GM19328 (cell line): ENCODE measurements around the gene ROBO1.

Source experiments
- ATAC-seq: cut with Tn5 transposase; IDR thresholded peaks from one replicate; pipeline ENCODE4 v1.9.1; 2021; ENCODE audit warnings: mild to moderate bottlenecking, moderate library complexity; ENCODE audit not compliant: unreplicated experiment

The ROBO1 gene

GRCh38 chr3:79385211-79385610 is 382.6 kb downstream of the ROBO1 start:
- no peak for ATAC-seq

- no peak for ATAC-seq
Measured at GRCh38 chr3:79383402-79384012, 384.3 kb downstream of the ROBO1 start.

GRCh38 chr3:79380581-79380980 is 387.2 kb downstream of the ROBO1 start:
- ATAC-seq = no peak

- ATAC-seq = no peak
Measured at GRCh38 chr3:79378064-79378463, 389.7 kb downstream of the ROBO1 start.

GRCh38 chr3:79369306-79369705 is 398.5 kb downstream of the ROBO1 start:
- ATAC-seq = no peak

GRCh38 chr3:79368403-79368802 is 399.4 kb downstream of the ROBO1 start:
- no peak for ATAC-seq

GRCh38 chr3:79367803-79368202 is 400.0 kb downstream of the ROBO1 start:
- no peak for ATAC-seq

- no peak for ATAC-seq
Measured at GRCh38 chr3:79367066-79367465, 400.7 kb downstream of the ROBO1 start.

GRCh38 chr3:79366414-79366813 is 401.4 kb downstream of the ROBO1 start:
- ATAC-seq = no peak

GRCh38 chr3:79364784-79365183 is 403.0 kb downstream of the ROBO1 start:
- no peak for ATAC-seq

GRCh38 chr3:79362571-79363270 is 405.1 kb downstream of the ROBO1 start:
- ATAC-seq = no peak

GRCh38 chr3:79361748-79362378 is 405.9 kb downstream of the ROBO1 start:
- no peak for ATAC-seq

- no peak for ATAC-seq
Measured at GRCh38 chr3:79358327-79358726, 409.5 kb downstream of the ROBO1 start.

GRCh38 chr3:79354179-79354688 is 413.6 kb downstream of the ROBO1 start:
- no peak for ATAC-seq

- no peak for ATAC-seq
Measured at GRCh38 chr3:79351699-79352098, 416.1 kb downstream of the ROBO1 start.

- no peak for ATAC-seq
Measured at GRCh38 chr3:79344876-79345871, 422.6 kb downstream of the ROBO1 start.

- no peak for ATAC-seq
Measured at GRCh38 chr3:79341961-79342360, 425.8 kb downstream of the ROBO1 start.

GRCh38 chr3:79339846-79340245 is 428.0 kb downstream of the ROBO1 start:
- no peak for ATAC-seq

- ATAC-seq = no peak
Measured at GRCh38 chr3:79337798-79338197, 430.0 kb downstream of the ROBO1 start.

- no peak for ATAC-seq
Measured at GRCh38 chr3:79329154-79329553, 438.6 kb downstream of the ROBO1 start.

GRCh38 chr3:79326642-79327041 is 441.2 kb downstream of the ROBO1 start:
- no peak for ATAC-seq
